Neural cell (in vitro differentiated cells): Measurements from ENCODE around the gene ANKRD13C.

ENCODE experiments used
- RAD21 ChIP-seq: fragments of 450-650 bp; conservative IDR thresholded peaks from 2 replicates; pipeline ENCODE4 v1.6.1; 2014; ENCODE audit warnings: antibody characterized with exemption, mild to moderate bottlenecking, moderate library complexity
- TF ChIP-seq, protein P1 (sequence below): fragments of 450-650 bp; IDR thresholded peaks from 2 replicates; pipeline ENCODE4 v1.5.1; 2014; ENCODE audit warnings: antibody characterized with exemption, mild to moderate bottlenecking, moderate library complexity; ENCODE audit not compliant: poor library complexity, severe bottlenecking

DNA sequence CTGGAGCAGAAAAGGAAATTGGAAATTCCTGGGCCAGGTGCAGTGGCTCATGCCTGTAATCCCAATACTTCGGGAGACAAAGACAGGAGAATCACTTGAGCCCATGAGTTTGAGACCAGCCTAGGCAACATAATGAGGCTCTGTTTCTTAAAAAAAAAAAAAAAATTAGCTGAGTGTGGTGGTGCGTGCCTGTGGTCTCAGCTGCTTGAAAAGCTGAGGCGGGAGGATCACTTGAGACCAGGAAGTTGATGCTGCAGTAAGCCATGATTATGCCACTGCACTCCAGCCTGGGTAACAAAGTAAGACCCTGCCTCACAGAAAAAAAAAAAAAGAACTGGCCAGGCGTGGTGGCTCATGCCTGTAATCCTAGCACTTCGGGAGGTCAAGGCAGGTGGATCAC is 76.6 kb downstream of the ANKRD13C start:
- TF ChIP-seq, protein P1, sequence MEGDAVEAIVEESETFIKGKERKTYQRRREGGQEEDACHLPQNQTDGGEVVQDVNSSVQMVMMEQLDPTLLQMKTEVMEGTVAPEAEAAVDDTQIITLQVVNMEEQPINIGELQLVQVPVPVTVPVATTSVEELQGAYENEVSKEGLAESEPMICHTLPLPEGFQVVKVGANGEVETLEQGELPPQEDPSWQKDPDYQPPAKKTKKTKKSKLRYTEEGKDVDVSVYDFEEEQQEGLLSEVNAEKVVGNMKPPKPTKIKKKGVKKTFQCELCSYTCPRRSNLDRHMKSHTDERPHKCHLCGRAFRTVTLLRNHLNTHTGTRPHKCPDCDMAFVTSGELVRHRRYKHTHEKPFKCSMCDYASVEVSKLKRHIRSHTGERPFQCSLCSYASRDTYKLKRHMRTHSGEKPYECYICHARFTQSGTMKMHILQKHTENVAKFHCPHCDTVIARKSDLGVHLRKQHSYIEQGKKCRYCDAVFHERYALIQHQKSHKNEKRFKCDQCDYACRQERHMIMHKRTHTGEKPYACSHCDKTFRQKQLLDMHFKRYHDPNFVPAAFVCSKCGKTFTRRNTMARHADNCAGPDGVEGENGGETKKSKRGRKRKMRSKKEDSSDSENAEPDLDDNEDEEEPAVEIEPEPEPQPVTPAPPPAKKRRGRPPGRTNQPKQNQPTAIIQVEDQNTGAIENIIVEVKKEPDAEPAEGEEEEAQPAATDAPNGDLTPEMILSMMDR = no peak
- no peak for TF ChIP-seq RAD21
